NCI-H2196 (cell line): ENCODE measurements around the gene ASF1B.
"Not testable (repeated sequence)": the region's sequence is repeated elsewhere in the genome, so short reads cannot be mapped to it uniquely, and the experiment has no call there.

Experiments used
- DNase-seq: peaks from one replicate; lab custom pipeline; 2025; ENCODE audit not compliant: unreplicated experiment; lab: John Stamatoyannopoulos, UW

ASF1B gene

GRCh38 chr19:14160017-14160703 lies 23.8 kb upstream of the ASF1B start:
- DNase-seq, result no peak

GRCh38 chr19:14159059-14159458 lies 22.7 kb upstream of the ASF1B start:
- no peak for DNase-seq

- DNase-seq, result no peak
Observed at GRCh38 chr19:14158276-14159023, 22.1 kb upstream of the ASF1B start.

GRCh38 chr19:14156971-14157717 lies 20.8 kb upstream of the ASF1B start:
- no peak for DNase-seq

- DNase-seq, result no peak
Observed at GRCh38 chr19:14156122-14156521, 19.7 kb upstream of the ASF1B start.

- no peak for DNase-seq
Observed at GRCh38 chr19:14155371-14155770, 19.0 kb upstream of the ASF1B start.

- DNase-seq, result no peak
Observed at GRCh38 chr19:14152713-14153112, 16.3 kb upstream of the ASF1B start.

- DNase-seq, result no peak
Observed at GRCh38 chr19:14150770-14151661, 14.6 kb upstream of the ASF1B start.

- DNase-seq, result no peak
Observed at GRCh38 chr19:14150041-14150769, 13.8 kb upstream of the ASF1B start.

- no peak for DNase-seq
Observed at GRCh38 chr19:14149509-14149994, 13.2 kb upstream of the ASF1B start.

GRCh38 chr19:14148751-14149410 lies 12.5 kb upstream of the ASF1B start:
- DNase-seq, result no peak

- peak; percentile 68 for DNase-seq
Observed at GRCh38 chr19:14147797-14148605, 11.6 kb upstream of the ASF1B start.

- no peak for DNase-seq
Observed at GRCh38 chr19:14146789-14147216, 10.4 kb upstream of the ASF1B start.

GRCh38 chr19:14146169-14146568 lies 9.8 kb upstream of the ASF1B start:
- DNase-seq, result not testable (repeated sequence)

- no peak for DNase-seq
Observed at GRCh38 chr19:14145381-14145780, 9.0 kb upstream of the ASF1B start.

GRCh38 chr19:14142262-14143190 lies 6.1 kb upstream of the ASF1B start:
- DNase-seq, result no peak

- DNase-seq, result no peak
Observed at GRCh38 chr19:14141041-14141440, 4.7 kb upstream of the ASF1B start.

- DNase-seq, result no peak
Observed at GRCh38 chr19:14139944-14140343, 3.6 kb upstream of the ASF1B start.
